ENCODE data around the gene TBC1D24.
A peak's percentile ranks its signal among the peaks of the same experiment; 100 is the strongest.

Gene TBC1D24

DNA sequence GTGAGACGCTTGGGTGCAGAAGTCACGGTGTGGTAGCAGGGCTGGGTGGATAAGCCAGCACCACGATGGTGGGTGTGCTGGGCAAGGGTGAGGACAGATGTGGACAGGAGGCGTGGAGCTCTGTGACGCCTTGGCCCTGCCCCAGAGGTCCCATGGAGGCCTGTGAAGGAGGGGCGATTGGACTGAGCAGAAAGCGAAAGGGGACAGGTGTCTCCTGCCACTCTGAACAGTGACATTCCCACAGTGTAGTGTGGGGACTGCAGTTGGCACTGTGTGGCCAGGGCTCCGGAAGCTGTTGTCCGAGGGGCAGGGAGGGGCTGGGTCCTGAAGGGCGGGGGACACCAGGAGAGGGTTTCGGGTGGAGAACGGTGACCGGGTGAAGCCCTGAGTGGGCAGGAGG lies 7.3 kb downstream of the TBC1D24 start:
- DNase-seq: no peak
- peaks cover 0 to 20% of the 10 kb centered on the region in 2 experiments for H3K36me3 ChIP-seq (ENCODE audit: control insufficient read depth in 1 of 2, insufficient read depth in 2 of 2, low read depth in 1 of 2, low read length in 2 of 2)
- peak overlapping the region; percentile 45 for H4K8ac ChIP-seq (ENCODE audit: low read length)
- no peak overlapping the region for H3K23ac ChIP-seq (ENCODE audit: low read length in 2 of 2)
- H2AK5ac ChIP-seq (ENCODE audit: low read length, severe bottlenecking): no peak overlapping the region
- peak overlapping the region; percentile 6 for H2BK15ac ChIP-seq (ENCODE audit: low read depth, poor library complexity, severe bottlenecking)
- H3K79me1 ChIP-seq (replicated peaks; ENCODE audit: low read length, poor library complexity, severe bottlenecking): peaks cover 59% of the 10 kb centered on the region
- H3K9me3 ChIP-seq (ENCODE audit: control insufficient read depth, low read length): no peaks in the 10 kb centered on the region
- no peak overlapping the region for H2BK12ac ChIP-seq (ENCODE audit: low read length in 2 of 2)
- H3K9ac ChIP-seq (ENCODE audit: low read length): peak overlapping the region; percentile 86
- H3K14ac ChIP-seq (ENCODE audit: low read length in 2 of 2): peak overlapping the region in 1 of 2 experiments; percentile 29
- WGBS: 95% methylated on average over 13 of the region's 13 CpGs
- H2AFZ ChIP-seq (ENCODE audit: low read depth, low read length): no peak overlapping the region
- no peak overlapping the region for H3K27ac ChIP-seq (ENCODE audit: low read length, poor library complexity, severe bottlenecking)
- no peak overlapping the region for H2BK120ac ChIP-seq (ENCODE audit: low read depth, low read length)
- H3K4ac ChIP-seq (ENCODE audit: low read depth in 1 of 2, low read length in 2 of 2): no peak overlapping the region
- peak overlapping the region in 1 of 2 experiments; percentile 72 for H3K4me3 ChIP-seq (ENCODE audit: insufficient read depth in 1 of 2, low read depth in 1 of 2, low read length in 2 of 2)
- H3K4me2 ChIP-seq (ENCODE audit: low read length, poor library complexity, severe bottlenecking): no peak overlapping the region
- H3K4me1 ChIP-seq (ENCODE audit: control insufficient read depth, insufficient read depth, low read depth, low read length): peaks cover 13% of the 10 kb centered on the region
- H3K27me3 ChIP-seq (ENCODE audit: control insufficient read depth in 1 of 2, insufficient read depth in 1 of 2, low read length in 2 of 2): no peaks in the 10 kb centered on the region
- H4K91ac ChIP-seq (ENCODE audit: low read length): peak overlapping the region; percentile 48
- no peak overlapping the region for H2BK5ac ChIP-seq (ENCODE audit: low read depth, low read length, poor library complexity, severe bottlenecking)
- H3K18ac ChIP-seq (ENCODE audit: low read depth in 1 of 2, low read length in 2 of 2): no peak overlapping the region

- Histone ChIP-seq H2BK5ac (ENCODE audit: low read depth, low read length, poor library complexity, severe bottlenecking) (no peak overlapping the region), H3K79me1 (replicated peaks; ENCODE audit: low read length, poor library complexity, severe bottlenecking) (peaks cover 55% of the 10 kb centered on the region)
- 86% methylated on average over 32 of the region's 32 CpGs for WGBS
Observed at GRCh38 chr16:2482708-2483534, 8.0 kb downstream of the TBC1D24 start.

GRCh38 chr16:2483939-2484897 lies 9.3 kb downstream of the TBC1D24 start:
- WGBS: 93% methylated on average over 16 of the region's 16 CpGs
- peaks cover 49% of the 10 kb centered on the region for H3K79me1 ChIP-seq (replicated peaks; ENCODE audit: low read length, poor library complexity, severe bottlenecking)
- no peak overlapping the region for H2BK15ac ChIP-seq (ENCODE audit: low read depth, poor library complexity, severe bottlenecking)
- H3K23ac ChIP-seq (ENCODE audit: low read length in 2 of 2): no peak overlapping the region
- no peak overlapping the region for H3K4me3 ChIP-seq (ENCODE audit: insufficient read depth in 1 of 2, low read depth in 1 of 2, low read length in 2 of 2)
- H3K4me2 ChIP-seq (ENCODE audit: low read length, poor library complexity, severe bottlenecking): no peak overlapping the region
- H3K4ac ChIP-seq (ENCODE audit: low read depth in 1 of 2, low read length in 2 of 2): no peak overlapping the region
- H3K14ac ChIP-seq (ENCODE audit: low read length in 2 of 2): no peak overlapping the region
- H3K9ac ChIP-seq (ENCODE audit: low read length): peak overlapping the region; percentile 86
- no peak overlapping the region for H2AFZ ChIP-seq (ENCODE audit: low read depth, low read length)
- no peak overlapping the region for H3K18ac ChIP-seq (ENCODE audit: low read depth in 1 of 2, low read length in 2 of 2)
- no peak overlapping the region for H2AK5ac ChIP-seq (ENCODE audit: low read length, severe bottlenecking)
- H4K91ac ChIP-seq (ENCODE audit: low read length): no peak overlapping the region
- H3K4me1 ChIP-seq (ENCODE audit: control insufficient read depth, insufficient read depth, low read depth, low read length): peaks cover 20% of the 10 kb centered on the region
- peaks cover 0 to 18% of the 10 kb centered on the region in 2 experiments for H3K36me3 ChIP-seq (ENCODE audit: control insufficient read depth in 1 of 2, insufficient read depth in 2 of 2, low read depth in 1 of 2, low read length in 2 of 2)
- H2BK5ac ChIP-seq (ENCODE audit: low read depth, low read length, poor library complexity, severe bottlenecking): no peak overlapping the region
- no peak overlapping the region for H2BK120ac ChIP-seq (ENCODE audit: low read depth, low read length)
- H4K8ac ChIP-seq (ENCODE audit: low read length): no peak overlapping the region
- H3K9me3 ChIP-seq (ENCODE audit: control insufficient read depth, low read length): no peaks in the 10 kb centered on the region
- H3K27ac ChIP-seq (ENCODE audit: low read length, poor library complexity, severe bottlenecking): no peak overlapping the region
- no peaks in the 10 kb centered on the region for H3K27me3 ChIP-seq (ENCODE audit: control insufficient read depth in 1 of 2, insufficient read depth in 1 of 2, low read length in 2 of 2)
- H2BK12ac ChIP-seq (ENCODE audit: low read length in 2 of 2): no peak overlapping the region
- DNase-seq: no peak

More at GRCh38 chr16:2482708-2483534, 8.0 kb downstream of the TBC1D24 start:
- Histone ChIP-seq H3K4me3 (ENCODE audit: insufficient read depth in 1 of 2, low read depth in 1 of 2, low read length in 2 of 2) (peak overlapping the region in 1 of 2 experiments; percentile 72), H3K4ac (ENCODE audit: low read depth in 1 of 2, low read length in 2 of 2) (no peak overlapping the region), H3K9me3 (ENCODE audit: control insufficient read depth, low read length) (no peaks in the 10 kb centered on the region), H3K27me3 (ENCODE audit: control insufficient read depth in 1 of 2, insufficient read depth in 1 of 2, low read length in 2 of 2) (no peaks in the 10 kb centered on the region), H3K36me3 (ENCODE audit: control insufficient read depth in 1 of 2, insufficient read depth in 2 of 2, low read depth in 1 of 2, low read length in 2 of 2) (peaks cover 0 to 21% of the 10 kb centered on the region in 2 experiments), H2BK15ac (ENCODE audit: low read depth, poor library complexity, severe bottlenecking) (no peak overlapping the region), H4K91ac (ENCODE audit: low read length) (no peak overlapping the region), H2AFZ (ENCODE audit: low read depth, low read length) (no peak overlapping the region), H3K23ac (ENCODE audit: low read length in 2 of 2) (no peak overlapping the region), H3K4me1 (ENCODE audit: control insufficient read depth, insufficient read depth, low read depth, low read length) (peaks cover 17% of the 10 kb centered on the region), H3K9ac (ENCODE audit: low read length) (peak overlapping the region; percentile 86), H4K8ac (ENCODE audit: low read length) (peak overlapping the region; percentile 45), H2BK12ac (ENCODE audit: low read length in 2 of 2) (no peak overlapping the region), H2BK120ac (ENCODE audit: low read depth, low read length) (no peak overlapping the region), H3K27ac (ENCODE audit: low read length, poor library complexity, severe bottlenecking) (no peak overlapping the region), H3K4me2 (ENCODE audit: low read length, poor library complexity, severe bottlenecking) (no peak overlapping the region), H3K14ac (ENCODE audit: low read length in 2 of 2) (no peak overlapping the region), H2AK5ac (ENCODE audit: low read length, severe bottlenecking) (no peak overlapping the region), H3K18ac (ENCODE audit: low read depth in 1 of 2, low read length in 2 of 2) (no peak overlapping the region)
- DNase-seq: peak; percentile 28
